Measurements from ENCODE around the gene COG4.
"Not testable (repeated sequence)": the region's sequence is repeated elsewhere in the genome, so short reads cannot be mapped to it uniquely, and the experiment has no call there.

COG4 gene

DNA sequence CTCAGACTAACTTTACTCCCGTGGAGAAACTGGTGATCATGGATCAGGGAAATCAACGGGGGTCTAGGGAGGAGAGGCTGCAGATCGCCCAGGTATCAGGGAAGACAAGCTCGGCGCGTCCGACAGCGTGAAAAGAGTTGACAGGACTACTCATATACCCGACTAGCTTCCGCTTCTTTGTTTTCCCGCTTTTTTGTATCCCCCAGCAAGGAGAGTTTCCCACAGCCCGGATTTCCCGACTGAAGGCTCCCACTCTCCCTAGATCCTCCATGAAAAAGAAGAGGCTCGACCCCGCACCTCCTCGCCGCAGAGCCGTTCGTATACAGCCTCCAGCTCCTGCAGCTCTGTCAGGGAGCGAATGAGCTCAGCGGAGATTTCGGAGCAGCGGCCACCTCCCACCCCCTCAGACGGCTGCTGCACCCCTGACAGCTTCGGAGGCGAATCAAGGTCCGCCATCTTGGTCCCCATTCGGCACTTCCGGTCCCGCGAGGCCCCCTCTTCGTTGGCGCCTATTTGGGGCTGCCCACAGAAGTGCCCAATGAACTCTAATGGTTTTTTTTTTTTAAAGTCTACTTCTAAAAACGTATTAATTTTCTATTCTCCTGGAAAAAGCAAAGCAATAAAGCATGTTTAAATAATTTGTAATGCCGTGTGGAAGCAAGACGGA is at the start of gene COG4:
TSS of gene COG4 (minus strand) at position 479 of the 667 bp plus-strand sequence. CDS start at position 468, 11 bp downstream.
- DNase-seq: peak; percentile 56

DNA sequence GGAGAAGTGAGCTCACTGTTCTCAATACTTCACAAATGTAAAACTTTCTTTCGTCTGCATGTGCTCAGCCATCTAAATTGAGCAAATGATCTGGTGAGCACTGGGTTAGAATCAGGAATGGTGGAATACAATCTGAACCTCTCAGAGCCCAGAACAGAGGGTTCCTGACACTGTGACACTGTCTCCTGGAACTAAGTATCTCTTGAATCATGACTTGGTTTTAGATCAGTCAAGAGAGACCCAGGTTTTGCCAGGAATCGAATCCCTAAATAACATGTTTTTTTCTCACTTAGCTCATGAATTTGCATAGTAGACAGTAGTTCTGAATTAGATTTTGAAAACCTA is 49.5 kb upstream of the COG4 start:
- DNase-seq: no peak

DNA sequence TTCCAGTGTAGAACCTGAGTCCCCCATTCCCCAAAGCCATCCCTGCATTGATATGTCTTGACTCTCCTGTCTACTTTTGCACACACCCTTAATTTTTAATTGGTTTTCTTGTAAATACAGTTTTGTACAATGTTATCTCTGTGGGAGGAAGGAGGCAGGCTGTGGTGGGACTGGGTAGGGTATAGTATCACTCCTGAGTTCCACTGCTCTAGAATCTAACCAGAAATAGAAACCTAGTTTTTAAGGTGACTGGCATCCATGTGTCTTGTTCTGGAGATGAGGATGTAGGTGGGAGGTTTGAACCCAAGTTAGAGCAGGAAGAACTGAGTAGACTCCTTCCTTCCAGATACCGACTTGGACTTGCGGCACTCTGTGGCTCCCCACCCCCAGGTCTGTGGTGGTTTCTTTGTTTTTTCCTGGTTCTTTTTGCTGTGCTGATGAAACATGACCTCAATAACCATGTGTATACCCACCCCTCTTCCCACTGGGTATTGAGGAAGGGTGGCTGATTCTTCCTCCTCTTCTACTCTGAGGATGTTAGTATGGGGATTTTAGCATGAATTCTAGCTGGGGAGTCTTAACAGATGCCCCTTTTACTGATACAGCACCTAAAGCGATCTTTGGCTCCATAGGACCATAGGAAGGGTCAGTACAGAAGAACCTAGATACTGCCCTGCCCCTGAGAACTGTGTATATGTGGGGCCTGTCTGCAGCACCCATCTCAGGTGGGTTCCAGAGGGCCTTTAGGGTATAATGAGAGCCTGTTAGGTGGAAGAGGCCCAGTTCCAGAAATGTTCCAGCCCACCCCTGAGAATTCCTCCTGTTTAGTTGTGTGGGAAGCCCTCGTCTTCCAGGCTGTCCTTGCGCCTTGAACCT is 48.9 kb upstream of the COG4 start:
- no peak for DNase-seq

DNA sequence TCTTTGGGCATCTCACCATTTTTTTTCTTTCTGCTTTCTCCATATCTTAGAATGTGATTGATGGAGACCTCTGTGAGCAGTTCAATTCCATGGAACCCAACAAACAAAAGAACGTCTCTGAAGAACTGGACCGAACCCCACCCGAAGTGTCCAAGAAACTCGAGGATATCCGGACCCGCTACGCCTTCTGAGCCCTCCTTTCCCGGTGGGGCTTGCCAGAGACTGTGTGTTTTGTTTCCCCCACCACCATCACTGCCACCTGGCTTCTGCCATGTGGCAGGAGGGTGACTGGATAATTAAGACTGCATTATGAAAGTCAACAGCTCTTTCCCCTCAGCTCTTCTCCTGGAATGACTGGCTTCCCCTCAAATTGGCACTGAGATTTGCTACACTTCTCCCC is 48.3 kb upstream of the COG4 start:
- no peak for DNase-seq

DNA sequence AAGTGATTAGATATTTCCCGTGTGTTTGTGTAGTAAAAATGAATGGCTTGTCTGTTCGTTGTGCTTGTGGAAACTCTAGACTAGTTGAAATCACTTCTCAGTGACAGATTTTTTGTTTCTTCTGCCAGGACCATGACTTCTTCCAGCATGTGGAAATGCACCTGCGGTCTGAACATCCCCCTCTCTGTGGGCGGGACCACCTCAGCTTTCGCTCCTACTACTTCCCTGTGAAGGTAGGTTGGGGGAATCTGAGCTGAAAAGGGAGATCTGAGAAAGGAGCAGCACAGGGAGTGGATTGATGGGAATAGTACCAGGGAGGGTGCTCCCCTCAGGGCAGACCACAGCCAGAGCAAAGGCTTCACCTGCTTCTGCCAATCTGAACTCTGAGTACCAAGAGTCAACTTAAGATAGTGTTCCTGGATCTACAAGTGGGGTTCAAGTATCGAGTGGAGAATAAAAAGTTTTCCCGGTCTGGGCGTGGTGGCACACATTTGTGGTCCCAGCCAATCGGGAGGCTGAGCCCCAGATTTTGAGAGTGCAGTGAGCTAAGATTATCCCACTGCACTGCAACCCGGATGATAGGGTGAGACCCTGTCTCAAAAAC is 47.7 kb upstream of the COG4 start:
- DNase-seq: no peak

DNA sequence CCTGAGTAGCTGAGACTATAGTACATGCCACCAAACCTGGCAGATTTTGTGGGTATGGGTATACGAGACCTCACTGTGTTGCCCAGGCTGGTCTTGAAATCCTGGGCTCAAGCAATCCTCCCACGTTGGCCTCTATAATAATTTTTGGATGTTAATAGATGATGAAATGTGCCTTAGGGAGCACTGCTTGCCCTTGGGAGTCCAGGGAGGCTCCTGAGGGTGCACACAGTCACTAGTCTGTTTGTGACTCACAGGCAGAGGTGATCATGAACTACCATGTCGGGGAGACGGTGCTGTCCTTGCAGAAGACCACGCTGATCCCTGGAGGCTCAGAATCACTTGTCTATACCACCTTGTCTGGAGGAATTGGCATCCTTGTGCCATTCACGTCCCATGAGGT is 46.4 kb upstream of the COG4 start:
- no peak for DNase-seq

DNA sequence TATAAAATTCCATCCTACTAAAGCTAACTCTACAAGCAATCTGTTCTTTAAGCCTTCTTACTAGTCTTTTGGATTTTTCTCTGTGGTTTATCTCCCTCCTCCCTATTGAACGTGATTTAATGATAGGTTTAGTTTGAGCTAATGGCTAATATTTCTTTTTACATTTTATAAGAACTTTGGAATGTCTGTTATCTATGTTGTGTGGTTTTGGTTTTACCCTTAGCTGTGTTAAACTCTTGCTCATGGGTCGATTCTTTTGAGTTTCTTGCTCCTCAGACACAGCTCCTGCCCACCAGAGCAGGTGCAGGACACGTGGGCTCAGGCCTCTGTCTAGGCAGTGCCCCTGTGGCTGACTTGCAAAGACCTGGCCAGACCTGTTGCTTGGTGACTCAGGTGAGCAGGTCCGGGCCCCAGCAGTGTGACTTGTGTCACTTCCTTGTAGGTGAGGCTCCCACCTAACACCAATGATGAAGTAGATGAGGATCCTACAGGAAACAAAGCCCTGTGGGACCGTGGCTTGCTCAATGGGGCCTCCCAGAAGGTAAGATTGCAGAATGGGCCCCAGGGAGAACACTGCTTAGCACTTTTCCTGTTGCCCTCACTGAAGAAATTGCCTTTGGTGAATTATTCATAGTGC is 45.4 kb upstream of the COG4 start:
- no peak for DNase-seq

DNA sequence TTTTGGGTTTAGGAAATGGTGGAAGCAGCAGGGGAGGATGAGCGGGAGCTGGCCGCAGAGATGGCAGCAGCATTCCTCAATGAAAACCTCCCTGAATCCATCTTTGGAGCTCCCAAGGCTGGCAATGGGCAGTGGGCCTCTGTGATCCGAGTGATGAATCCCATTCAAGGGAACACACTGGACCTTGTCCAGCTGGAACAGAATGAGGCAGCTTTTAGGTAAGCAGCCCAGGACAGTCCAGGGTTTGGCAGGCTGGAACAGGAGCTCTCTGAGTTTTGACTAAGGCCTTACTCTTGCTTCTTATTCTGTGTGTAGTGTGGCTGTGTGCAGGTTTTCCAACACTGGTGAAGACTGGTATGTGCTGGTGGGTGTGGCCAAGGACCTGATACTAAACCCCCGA is 41.7 kb upstream of the COG4 start:
- DNase-seq: no peak

DNA sequence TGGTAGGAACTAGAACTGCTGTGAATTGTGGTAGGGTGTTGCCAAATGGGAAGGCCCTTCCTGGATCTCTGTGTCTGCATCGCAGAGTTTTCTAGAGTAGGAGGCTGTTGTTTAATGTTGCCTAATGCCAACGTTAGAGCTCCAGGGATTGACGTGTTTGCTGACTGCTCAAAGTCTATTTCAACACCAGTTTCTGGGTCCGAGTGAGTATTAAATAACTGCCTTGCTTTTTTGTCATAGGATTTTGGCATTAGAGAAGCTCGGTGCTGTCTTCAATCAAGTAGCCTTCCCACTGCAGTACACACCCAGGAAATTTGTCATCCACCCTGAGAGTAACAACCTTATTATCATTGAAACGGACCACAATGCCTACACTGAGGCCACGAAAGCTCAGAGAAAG is 40.3 kb upstream of the COG4 start:
- DNase-seq: no peak

DNA sequence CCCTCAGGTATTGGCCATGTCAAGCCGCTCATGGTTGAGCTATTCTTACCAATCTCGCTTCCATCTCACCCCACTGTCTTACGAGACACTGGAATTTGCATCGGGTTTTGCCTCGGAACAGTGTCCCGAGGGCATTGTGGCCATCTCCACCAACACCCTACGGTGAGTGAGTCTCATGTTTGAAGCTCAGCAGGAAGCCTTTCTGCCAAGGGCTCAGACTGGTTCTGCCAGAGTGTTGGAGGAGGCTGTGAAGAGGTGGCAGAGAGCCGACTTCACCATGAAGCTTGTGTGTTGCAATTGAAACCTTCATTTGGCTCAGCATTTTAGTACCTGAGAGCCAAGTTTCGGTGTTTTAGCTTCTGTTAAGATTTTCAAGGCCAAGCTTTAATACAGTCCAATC is 38.3 kb upstream of the COG4 start:
- DNase-seq: no peak

DNA sequence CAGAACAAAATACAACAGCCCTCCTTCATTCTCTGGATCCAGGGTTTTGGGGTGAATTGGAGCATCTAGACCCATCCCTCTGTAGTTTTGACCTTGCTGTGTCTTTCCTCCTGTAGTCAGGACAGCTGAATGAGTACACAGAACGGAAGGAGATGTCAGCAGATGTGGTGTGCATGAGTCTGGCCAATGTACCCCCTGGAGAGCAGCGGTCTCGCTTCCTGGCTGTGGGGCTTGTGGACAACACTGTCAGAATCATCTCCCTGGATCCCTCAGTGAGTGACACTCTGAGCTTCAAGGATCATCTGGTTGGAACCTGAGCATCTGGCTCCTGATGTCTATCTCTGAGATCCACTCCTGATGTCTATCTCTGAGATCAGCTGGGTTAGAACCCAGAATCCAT is 32.7 kb upstream of the COG4 start:
- DNase-seq: no peak

DNA sequence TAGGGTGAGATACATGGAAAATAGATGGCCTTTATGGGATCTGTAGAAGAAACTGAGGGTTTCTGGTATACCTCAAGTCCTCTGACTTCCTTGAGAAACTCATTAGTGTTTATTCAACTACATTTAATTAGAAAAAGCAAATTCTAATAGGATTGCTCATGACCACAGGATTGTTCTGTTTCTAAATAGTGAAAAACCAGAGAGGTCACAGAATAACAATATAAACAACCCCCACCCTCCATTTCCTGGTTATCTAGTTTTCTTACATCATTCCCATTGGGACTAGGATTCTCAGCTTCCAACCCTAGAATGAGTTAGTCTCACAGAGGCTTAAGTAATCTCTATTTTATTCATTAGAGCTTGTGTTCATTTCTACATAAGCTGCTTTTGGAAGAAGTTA is 30.3 kb upstream of the COG4 start:
- no peak for DNase-seq

DNA sequence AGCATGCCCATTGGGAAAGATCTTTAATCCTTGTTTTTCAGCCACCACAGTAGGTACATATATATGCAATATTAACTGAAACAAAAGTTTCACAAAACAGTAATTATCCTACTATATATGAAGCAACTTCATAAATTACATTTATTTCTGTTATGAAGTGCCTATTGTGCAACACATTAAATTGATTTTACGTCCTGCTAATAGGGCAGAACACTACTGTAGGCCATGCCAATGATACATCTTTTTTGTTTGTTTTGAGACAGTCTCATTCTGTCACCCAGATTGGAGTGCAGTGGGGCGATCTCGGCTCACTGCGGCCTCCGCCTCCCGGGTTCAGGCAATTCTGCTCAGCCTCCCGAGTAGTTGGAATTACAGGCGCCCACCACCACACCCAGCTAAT is 29.3 kb upstream of the COG4 start:
- no peak for DNase-seq

DNA sequence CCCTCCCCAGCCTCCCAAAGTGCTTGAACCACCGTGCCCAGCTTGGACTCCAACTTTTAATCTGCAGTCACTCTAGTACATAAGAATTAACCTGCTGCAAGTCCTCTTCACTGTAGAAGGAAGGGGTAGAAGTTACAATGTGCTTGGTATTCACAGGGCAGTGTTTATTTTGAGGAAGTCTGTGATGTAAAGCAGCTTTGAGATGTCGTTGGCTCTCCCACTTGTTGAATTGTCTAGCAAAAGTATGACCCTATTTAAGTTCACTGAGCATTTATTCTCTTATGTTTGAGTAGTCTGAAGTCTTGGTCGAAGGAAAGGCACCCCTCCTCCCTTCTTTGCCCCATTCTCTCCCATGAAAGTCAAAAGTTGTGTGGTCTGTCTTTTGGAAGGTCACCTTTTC is 28.4 kb upstream of the COG4 start:
- DNase-seq: no peak

DNA sequence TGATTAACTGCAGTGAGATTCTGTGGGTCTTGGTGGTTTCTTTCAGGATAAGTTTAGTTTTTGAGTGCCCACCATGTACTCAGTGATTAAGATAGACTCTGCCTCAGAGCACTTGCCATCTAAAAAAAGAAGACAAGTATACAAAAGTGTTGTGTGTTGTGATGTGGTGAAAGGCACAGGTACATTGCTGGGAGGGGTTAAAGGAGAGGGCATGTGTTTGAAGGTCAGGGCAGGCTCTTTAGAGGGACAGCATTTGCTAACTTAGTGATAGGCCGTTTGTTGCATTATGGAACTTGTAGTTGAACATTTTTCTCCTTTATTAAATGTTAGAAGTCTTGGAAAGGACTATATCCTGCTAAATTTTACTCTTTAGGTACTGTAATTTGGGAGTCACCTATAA is 26.7 kb upstream of the COG4 start:
- no peak for DNase-seq

DNA sequence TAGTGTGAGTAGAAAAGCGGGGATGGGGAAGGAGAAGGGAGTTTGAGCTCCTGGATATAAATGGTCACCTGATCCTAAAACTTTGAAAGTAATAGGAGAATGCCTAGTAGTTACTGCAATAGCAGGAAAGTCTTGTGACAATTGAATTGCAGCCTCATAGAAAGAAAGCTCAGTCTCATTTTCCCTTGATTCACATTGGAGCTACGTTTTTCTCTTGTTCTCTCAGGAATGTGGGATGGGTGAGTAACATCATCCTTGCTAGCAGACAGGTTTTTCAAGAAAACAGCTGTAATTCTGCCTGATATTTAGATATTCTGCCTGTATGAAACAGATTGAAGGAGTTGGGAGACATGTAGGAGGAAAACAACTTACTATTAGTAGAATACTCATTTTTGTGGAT is 25.6 kb upstream of the COG4 start:
- DNase-seq: no peak

DNA sequence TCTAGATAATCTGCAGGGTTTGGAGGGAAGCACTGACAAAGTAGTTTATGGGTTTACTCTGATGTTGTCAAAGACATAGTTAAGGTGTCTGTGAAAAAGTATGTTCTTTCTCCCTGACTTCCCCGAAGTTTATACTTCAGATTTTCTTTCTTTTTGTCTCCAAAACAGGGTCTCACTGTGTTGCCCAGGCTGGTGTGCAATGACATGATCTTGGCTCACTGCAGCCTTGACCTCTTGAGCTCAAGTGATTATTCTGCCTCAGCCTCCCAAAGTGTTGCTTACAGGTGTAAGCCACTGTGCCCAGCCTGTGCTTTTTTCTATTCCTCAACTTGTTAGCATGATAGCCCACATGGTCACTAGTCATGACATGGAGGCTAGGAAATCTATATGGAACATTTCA is 21.2 kb upstream of the COG4 start:
- no peak for DNase-seq

DNA sequence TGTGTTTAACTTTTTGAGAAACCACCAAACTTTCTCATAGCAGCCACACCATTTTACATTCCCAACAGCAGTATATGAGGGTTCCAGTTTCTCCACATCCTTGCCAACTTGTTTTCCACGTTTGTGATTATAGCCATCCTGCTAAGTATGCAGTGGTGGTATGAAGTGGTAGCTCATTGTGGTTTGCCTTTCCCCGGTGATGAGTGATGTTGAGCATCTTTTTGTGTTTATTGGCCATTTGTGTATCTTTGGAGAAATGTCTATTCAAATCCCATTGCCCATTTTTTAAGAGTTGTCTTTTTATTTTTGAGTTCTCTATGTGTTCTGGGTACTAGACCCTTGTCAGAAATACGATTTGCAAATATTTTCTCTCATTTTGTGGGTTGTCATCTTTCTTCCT is 17.6 kb upstream of the COG4 start:
- no peak for DNase-seq

DNA sequence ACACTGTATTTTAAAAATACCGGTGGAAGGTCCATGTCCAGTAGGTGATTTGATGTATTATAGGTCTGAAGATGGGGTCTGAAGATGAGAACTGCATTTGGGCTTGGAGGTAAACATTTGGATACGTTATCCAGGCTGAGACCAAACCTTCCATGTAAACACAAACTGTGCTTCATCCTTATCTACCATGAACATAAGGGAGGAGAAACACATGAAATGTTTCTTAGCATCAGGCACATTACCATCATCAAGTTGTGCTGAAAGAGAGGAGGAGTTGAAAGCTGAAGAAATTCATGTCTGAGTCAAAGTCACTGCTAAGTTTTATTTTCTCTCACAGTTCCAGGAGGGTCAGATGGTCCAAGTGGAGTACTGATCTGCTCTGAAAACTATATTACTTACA is 11.6 kb upstream of the COG4 start:
- no peak for DNase-seq

DNA sequence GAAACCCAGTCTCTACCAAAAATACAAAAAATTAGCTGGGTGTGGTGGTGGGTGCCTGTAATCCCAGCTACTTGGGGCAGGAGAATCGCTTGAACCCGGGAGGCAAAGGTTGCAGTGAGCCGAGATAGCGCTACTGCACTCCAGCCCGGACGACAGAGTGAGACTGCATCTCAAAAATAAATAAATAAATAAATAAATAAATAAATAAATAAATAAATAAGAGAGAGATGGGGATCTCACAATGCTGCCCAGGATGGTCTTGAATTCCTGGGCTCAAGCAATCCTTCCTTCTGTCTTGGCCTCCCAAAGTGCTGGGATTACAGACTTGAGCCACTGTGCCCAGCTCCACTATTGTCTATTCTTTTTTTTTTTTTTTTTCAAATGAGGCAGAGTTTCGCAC is 6.6 kb upstream of the COG4 start:
- not testable (repeated sequence) for DNase-seq

DNA sequence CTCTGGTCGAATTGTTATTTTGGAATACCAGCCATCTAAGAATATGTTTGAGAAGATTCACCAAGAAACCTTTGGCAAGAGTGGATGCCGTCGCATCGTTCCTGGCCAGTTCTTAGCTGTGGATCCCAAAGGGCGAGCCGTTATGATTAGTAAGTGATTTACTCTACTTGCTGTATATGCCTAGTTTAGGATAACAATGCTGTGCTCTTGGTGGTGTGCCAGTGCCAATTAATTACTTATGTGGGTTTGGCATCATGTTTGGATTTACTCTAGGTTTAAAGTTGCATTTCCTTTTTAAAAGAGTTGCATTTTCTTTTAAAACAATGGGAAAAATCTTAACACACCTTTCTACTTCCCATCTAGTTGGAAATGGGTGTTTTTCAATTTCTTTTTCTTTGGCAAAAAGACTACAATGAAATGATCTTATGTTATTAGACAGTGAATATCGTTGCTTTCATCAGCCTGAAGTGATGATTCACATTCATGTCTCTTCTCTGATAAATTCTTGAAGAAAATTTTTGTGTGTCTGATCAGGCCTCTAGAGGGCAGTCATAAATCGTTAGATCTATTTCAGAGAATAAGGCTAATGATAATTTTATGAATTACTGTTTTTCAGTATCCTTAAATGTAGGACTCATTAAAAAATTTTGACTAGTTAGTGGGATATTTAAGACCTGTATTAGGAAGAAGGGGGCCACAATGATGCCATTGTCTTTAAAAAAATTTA is 5.9 kb upstream of the COG4 start:
- no peak for DNase-seq

DNA sequence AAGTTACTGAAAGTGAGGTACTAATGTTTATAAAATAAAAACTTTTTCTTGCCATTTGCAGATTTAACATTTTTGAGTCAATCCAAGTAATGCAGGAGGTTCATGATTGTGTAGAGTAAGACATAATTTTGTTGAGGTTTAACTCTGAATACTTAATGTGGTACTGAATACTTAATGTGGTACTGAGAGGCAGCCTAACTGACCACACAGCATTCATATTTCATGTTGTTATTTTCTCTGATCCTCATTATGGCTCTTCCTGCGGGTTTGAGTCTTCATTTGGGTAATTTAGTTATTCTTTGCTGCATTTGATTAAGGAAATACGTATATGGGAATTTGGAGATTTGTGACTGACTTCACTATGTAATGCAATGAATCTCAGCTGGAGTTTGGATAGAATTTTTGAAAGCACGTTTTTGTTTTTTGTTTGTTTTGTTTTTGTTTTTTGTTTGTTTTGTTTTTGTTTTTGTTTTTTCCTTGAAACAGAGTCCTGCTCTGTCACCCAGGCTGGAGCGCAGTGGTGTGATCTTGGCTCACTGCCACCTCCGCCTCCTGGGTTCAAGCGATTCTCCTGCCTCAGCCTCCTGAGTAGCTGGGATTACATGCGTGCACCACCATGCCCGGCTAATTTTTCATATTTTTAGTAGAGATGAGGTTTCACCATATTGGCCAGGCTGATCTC is 4.1 kb upstream of the COG4 start:
- DNase-seq: no peak

DNA sequence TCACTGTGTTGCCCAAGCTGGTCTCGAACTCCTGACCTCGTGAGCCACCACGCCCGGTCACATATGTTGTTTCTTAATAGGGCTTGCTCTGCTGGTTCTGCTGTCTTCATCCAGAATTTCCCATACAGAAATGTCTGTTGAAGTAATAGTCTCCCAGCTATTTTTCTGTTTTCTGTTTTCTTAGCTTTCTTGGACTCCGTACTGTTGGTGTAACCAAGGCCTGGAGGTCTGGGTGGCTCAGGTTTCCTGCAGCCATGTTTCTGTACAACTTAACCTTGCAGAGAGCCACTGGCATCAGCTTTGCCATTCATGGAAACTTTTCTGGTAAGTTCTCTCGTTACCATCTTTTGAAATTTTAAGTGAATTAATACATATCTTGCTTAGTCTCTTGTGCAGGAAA is 3.0 kb upstream of the COG4 start:
- no peak for DNase-seq
